ENCODE measurements around the gene EFCAB6. TPM values are rescaled to one million over a fixed set of nuclear protein-coding genes. Genes with fewer than 3 reads are reported as not detected.

The EFCAB6 gene
- total RNA-seq, 2 experiments from 2014 or later, result 0.27 to 0.29 TPM

DNA sequence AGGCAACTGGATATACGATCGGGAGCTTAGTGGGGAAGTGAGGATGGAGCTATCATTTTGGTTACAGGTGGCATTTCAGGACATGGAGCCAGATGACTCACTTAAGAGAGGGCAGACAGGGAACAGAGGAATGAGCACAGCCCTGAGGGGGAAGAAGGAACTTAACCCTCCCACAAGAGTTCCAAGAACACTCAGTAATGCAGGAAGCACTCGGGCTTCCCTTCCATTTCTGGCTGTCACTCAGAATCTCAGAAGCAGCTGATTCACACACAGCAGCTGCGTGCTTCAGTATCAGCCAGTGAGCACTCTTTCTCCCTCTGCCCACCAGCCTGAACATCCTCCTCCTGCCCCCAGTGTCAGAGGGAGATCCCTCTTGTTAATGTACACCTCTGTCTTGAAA, 34.8 kb downstream of the EFCAB6 start:
- Mint-ChIP-seq H3K4me3 (no peak overlapping the region), H3K27ac (no peak overlapping the region), H3K27me3 (peaks cover 4% of the 10 kb centered on the region), H3K36me3 (no peaks in the 10 kb centered on the region), H3K9me3 (no peaks in the 10 kb centered on the region), H3K4me1 (ENCODE audit: low read depth) (no peaks in the 10 kb centered on the region)
- CTCF ChIA-PET, result no interaction called here
- intact Hi-C loops (cut with micrococcal nuclease), result no loop called here
- POLR2A ChIA-PET, result no interaction called here
- no peak for DNase-seq

DNA sequence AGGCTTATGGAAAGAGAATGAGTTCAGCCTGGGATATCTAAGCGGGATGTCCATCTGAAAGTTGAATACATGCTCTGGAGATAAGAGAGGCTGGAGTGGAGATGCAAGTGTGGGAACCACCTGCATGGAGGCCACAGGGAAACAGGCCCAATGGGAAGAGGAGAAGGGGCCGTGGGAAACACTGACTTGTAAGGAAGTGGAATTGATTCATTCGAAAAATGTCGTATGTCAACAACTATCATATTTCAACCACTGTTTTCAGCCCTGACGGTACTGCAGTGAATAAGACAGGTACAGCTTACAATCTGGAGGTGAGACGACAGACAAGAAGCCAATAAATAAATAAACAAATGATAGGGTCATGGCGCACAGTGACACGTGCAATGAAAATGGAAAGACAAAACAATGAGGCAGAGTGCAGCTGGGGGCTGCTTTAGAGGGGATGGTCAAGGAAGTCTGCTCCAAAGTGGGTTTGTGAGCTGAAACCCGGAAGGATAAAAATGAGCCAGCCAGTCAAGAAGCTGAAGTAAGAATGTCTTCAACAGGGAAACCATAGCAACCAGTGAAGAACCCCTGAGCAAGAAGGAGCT, 35.9 kb downstream of the EFCAB6 start:
- POLR2A ChIA-PET, result no interaction called here
- Mint-ChIP-seq H3K36me3 (no peaks in the 10 kb centered on the region), H3K9me3 (no peaks in the 10 kb centered on the region), H3K27ac (no peak overlapping the region), H3K4me3 (no peak overlapping the region), H3K27me3 (peaks cover 4% of the 10 kb centered on the region), H3K4me1 (ENCODE audit: low read depth) (no peaks in the 10 kb centered on the region)
- CTCF ChIA-PET, result no interaction called here
- intact Hi-C loops (cut with micrococcal nuclease), result no loop called here
- DNase-seq, result no peak

DNA sequence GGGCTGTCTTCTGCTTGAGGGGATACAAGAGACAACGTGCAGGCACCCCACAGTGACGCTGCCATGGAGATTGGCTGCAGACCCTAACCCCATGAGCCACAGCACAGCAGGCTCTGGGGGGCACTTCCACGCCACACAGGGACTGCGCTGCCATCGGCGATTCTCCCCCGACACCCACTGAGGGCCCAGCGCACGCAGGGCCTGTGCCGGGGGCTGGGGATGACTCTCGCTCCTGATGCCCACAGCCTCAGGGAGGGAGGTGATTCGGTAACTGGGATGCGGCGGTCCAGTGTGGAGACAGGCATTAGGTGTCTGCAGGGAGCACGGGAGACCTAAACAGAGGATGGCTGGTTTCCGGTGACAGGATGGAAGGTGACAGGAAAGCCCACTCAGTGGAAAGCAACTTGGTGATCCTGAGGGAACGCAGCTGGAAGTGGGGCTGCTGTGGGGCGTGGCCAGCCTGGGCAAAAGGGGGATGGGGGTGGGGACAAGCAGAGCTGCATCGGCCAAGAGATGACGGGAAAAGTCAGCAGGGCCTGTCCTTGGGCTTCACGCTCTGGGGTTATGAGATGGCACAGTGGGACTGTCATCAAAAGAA, 37.7 kb downstream of the EFCAB6 start:
- no peaks in the 10 kb centered on the region for H3K4me1 Mint-ChIP-seq (ENCODE audit: low read depth)
- no peak for DNase-seq
- intact Hi-C loops (cut with micrococcal nuclease), result no loop called here
- peaks cover 4% of the 10 kb centered on the region for H3K27me3 Mint-ChIP-seq
- H3K4me3 Mint-ChIP-seq, result no peak overlapping the region
- ChIA-PET POLR2A (no interaction called here), CTCF (no interaction called here)
- no peaks in the 10 kb centered on the region for H3K36me3 Mint-ChIP-seq
- no peak overlapping the region for H3K27ac Mint-ChIP-seq
- no peaks in the 10 kb centered on the region for H3K9me3 Mint-ChIP-seq

DNA sequence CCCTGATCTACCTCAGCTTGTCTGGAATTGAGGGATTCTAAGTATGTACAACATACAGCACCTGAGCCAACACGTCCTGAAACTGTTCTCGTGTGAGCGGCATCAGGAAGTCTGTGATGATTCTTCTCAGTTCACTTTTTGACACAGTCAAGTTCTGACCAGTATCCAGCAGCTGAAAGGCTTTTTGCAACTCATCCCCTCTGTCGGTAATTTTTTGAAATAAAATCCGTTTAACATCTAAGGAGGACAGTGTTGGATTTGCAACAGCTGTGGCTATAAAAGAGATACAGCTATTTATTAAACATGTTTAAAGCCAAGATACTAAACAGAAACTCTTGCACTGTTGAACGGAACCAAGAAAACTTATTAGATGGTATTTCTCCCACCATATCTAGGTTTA, 39.3 kb downstream of the EFCAB6 start:
- ChIA-PET CTCF (no interaction called here), POLR2A (no interaction called here)
- no peak overlapping the region for H3K4me3 Mint-ChIP-seq

DNA sequence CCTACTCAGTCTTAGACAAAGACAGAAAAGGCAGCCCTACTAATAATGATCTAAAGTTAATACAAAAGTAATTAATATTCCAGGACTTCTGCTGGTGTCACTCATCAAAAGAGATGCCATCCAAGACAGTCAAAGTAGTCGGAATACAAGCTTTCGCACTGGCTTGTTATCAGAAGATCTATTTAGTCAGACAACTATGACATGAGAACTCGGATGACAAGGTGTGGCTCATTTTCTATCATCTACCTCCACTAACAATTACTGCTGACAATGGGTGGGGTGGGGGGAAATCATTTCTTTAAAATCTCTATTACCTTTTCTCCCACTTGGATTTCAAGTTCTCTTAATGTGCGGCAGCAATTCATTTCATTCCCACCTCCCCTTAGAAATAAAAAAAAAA, 56.7 kb downstream of the EFCAB6 start:
- Mint-ChIP-seq H3K27ac (no peak overlapping the region), H3K9me3 (no peaks in the 10 kb centered on the region), H3K4me3 (no peak overlapping the region), H3K36me3 (no peaks in the 10 kb centered on the region), H3K4me1 (ENCODE audit: low read depth) (no peaks in the 10 kb centered on the region), H3K27me3 (peaks cover 15% of the 10 kb centered on the region)
- ChIA-PET POLR2A (no interaction called here), CTCF (no interaction called here)
- intact Hi-C loops (cut with micrococcal nuclease), result no loop called here
- no peak for DNase-seq

More for the DNA sequence above, 39.3 kb downstream of the EFCAB6 start:
- Mint-ChIP-seq H3K4me1 (ENCODE audit: low read depth) (no peaks in the 10 kb centered on the region), H3K27ac (no peak overlapping the region), H3K36me3 (no peaks in the 10 kb centered on the region), H3K27me3 (peaks cover 4% of the 10 kb centered on the region), H3K9me3 (no peaks in the 10 kb centered on the region)
- intact Hi-C loops (cut with micrococcal nuclease), result no loop called here
- DNase-seq, result no peak

DNA sequence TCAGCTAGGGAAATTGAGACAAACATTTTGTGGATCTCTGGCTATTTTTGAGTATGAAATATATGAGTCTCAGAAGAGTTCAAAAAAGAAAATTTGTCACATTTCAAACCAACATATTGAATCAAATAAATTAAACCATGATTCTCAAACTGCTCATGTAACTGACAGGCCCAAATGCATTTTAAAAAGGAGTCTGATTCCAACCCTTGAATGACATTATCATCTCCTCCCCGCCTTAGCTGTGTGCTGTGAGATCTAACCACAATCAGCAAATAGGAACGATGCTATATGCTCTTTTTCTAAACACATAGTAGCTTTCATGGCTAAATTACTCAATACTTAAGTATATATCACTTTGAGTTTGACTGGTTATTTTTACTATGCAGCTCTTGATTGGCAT, 57.1 kb downstream of the EFCAB6 start:
- no peaks in the 10 kb centered on the region for H3K36me3 Mint-ChIP-seq
- DNase-seq, result no peak
- H3K27me3 Mint-ChIP-seq, result peaks cover 15% of the 10 kb centered on the region
- CTCF ChIA-PET, result no interaction called here
- no peak overlapping the region for H3K4me3 Mint-ChIP-seq
- no peaks in the 10 kb centered on the region for H3K4me1 Mint-ChIP-seq (ENCODE audit: low read depth)
- intact Hi-C loops (cut with micrococcal nuclease), result no loop called here
- POLR2A ChIA-PET, result no interaction called here
- no peak overlapping the region for H3K27ac Mint-ChIP-seq
- H3K9me3 Mint-ChIP-seq, result no peaks in the 10 kb centered on the region

DNA sequence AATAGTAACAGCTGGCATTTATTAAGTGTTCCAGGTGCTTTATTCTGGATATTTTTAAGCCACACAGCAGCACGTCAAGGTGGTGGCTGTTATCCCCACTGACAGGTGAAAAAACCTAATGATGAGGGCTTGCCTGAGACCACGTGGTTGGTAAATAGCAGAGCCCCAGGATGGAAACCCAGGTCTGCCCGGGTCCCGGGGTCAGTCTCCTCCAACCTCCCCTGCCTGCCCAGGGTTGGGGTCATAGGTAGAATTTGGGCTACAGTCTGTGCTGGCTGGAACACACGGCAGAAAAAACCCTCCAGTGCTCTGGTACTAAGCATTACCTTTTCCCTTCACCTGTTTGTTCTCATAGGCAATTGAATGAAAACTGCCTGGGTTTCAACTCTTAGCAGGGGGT, 57.9 kb downstream of the EFCAB6 start:
- intact Hi-C loops (cut with micrococcal nuclease), result no loop called here
- no peaks in the 10 kb centered on the region for H3K9me3 Mint-ChIP-seq
- CTCF ChIA-PET, result no interaction called here
- no peak for DNase-seq
- no peaks in the 10 kb centered on the region for H3K36me3 Mint-ChIP-seq
- H3K4me1 Mint-ChIP-seq (ENCODE audit: low read depth), result no peaks in the 10 kb centered on the region
- no peak overlapping the region for H3K4me3 Mint-ChIP-seq
- no peak overlapping the region for H3K27ac Mint-ChIP-seq
- H3K27me3 Mint-ChIP-seq, result peaks cover 19% of the 10 kb centered on the region
- POLR2A ChIA-PET, result no interaction called here

DNA sequence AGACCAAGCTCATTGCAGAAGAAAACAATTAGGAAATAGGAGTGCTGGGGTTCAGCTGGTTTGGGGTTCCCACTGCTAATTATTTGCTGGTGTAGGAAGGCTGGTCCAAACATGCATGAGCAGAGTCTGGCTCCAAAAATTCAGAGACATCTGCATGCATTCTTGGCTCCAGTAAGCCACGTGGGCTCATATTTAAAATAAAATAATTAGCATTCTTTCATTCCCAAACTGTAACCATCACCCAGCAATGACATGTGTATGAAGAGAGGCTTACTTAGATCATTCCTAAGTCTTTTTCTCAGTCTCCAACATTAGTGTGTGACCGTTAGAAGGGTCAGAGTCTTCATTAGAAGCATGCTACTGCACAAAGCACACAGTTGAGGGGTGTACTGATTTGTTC, 58.4 kb downstream of the EFCAB6 start:
- Mint-ChIP-seq H3K27ac (no peak overlapping the region), H3K4me1 (ENCODE audit: low read depth) (no peaks in the 10 kb centered on the region), H3K36me3 (no peaks in the 10 kb centered on the region), H3K9me3 (no peaks in the 10 kb centered on the region), H3K27me3 (peaks cover 22% of the 10 kb centered on the region), H3K4me3 (no peak overlapping the region)
- intact Hi-C loops (cut with micrococcal nuclease), result no loop called here
- no peak for DNase-seq
- POLR2A ChIA-PET, result no interaction called here
- CTCF ChIA-PET, result no interaction called here

DNA sequence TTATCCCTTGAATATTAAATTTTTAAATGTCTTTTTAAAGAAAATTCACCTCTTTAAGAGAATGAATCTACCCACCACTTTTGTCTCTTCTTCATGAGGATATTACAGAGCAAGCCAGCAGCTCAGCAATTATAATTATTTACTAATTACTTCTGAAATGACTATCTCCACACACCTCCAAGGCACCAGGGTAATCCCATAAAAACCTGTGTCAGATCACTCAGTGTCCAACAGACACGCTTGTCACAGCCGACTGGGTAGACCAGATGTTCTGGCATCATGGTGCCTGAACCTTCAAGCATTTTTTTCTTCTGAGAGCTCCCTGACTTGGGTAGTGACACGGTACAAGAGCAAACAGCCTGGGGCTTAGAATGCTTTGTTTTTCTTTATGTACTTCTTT, 61.4 kb downstream of the EFCAB6 start:
- intact Hi-C loops (cut with micrococcal nuclease), result no loop called here
- Mint-ChIP-seq H3K27me3 (peaks cover 29% of the 10 kb centered on the region), H3K36me3 (no peaks in the 10 kb centered on the region), H3K27ac (no peak overlapping the region), H3K4me1 (ENCODE audit: low read depth) (no peaks in the 10 kb centered on the region), H3K9me3 (no peaks in the 10 kb centered on the region), H3K4me3 (no peak overlapping the region)
- POLR2A ChIA-PET, result no interaction called here
- DNase-seq, result no peak
- CTCF ChIA-PET, result no interaction called here

DNA sequence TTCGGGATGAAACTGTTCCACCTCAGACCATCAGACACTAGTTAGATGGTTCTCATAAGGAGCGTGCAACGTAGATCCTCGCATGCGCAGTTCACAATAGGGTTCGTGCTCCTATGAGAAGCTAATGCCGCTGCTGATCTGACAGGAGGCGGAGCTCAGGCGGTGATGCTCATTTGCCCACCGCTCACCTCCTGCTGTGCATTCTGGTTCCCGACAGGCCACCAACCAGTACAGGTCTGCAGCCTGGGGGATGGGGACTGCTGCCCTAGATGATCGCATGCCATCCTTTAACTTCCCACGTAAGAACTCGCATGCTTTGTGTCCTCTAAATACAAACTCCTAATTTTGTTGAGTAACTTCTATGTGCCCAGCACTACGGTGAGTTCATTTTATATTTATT, 62.6 kb downstream of the EFCAB6 start:
- no peaks in the 10 kb centered on the region for H3K9me3 Mint-ChIP-seq
- H3K27ac Mint-ChIP-seq, result no peak overlapping the region
- intact Hi-C loops (cut with micrococcal nuclease), result no loop called here
- H3K4me3 Mint-ChIP-seq, result no peak overlapping the region
- POLR2A ChIA-PET, result no interaction called here
- DNase-seq, result no peak
- CTCF ChIA-PET, result no interaction called here
- no peaks in the 10 kb centered on the region for H3K4me1 Mint-ChIP-seq (ENCODE audit: low read depth)
- H3K36me3 Mint-ChIP-seq, result no peaks in the 10 kb centered on the region
- H3K27me3 Mint-ChIP-seq, result peaks cover 30% of the 10 kb centered on the region

DNA sequence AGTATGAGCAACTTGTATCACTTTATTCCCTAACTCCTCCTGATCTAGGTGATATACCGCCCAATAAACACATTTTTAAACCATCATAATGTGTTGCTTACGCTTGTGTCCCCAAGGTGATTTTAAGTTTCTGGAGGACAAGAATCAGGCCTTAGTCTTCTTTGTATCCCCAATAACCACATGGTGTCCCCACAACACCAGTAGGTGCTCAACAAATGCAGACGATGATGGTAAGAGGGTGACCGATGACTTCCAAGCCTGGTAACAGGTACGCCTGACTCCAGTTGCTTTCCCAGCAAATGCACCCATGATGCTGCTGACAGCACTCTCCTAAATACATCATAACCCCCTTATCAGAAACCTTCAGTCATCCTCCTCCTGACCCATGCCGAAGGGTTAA, 64.2 kb downstream of the EFCAB6 start:
- ChIA-PET CTCF (no interaction called here), POLR2A (no interaction called here)
- Mint-ChIP-seq H3K9me3 (no peaks in the 10 kb centered on the region), H3K27ac (no peak overlapping the region), H3K4me3 (no peak overlapping the region), H3K27me3 (peaks cover 31% of the 10 kb centered on the region), H3K4me1 (ENCODE audit: low read depth) (no peaks in the 10 kb centered on the region), H3K36me3 (no peaks in the 10 kb centered on the region)
- intact Hi-C loops (cut with micrococcal nuclease), result no loop called here
- DNase-seq, result no peak

DNA sequence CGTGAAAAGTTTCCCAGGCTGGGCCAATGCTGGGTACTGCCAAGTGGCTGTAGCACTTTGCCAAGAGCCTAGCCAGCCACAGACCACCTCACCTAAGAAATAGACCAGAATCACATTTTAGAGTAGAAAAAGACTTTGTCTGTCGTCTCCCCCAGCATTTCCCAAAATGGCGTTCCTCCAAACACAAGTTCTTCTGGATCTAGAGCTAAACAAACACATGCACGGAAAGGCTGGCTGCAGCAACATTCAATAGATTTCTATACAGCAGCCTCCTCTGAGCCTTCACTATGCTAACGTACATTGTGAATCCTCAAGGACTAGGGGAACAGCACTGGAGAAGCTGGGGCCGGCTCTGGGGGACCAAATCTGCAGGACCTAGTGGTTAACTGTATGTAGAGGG, 65.0 kb downstream of the EFCAB6 start:
- intact Hi-C loops (cut with micrococcal nuclease), result no loop called here
- Mint-ChIP-seq H3K4me1 (ENCODE audit: low read depth) (no peaks in the 10 kb centered on the region), H3K9me3 (no peaks in the 10 kb centered on the region), H3K27ac (no peak overlapping the region), H3K4me3 (no peak overlapping the region), H3K36me3 (no peaks in the 10 kb centered on the region), H3K27me3 (peaks cover 31% of the 10 kb centered on the region)
- ChIA-PET POLR2A (no interaction called here), CTCF (no interaction called here)
- no peak for DNase-seq

DNA sequence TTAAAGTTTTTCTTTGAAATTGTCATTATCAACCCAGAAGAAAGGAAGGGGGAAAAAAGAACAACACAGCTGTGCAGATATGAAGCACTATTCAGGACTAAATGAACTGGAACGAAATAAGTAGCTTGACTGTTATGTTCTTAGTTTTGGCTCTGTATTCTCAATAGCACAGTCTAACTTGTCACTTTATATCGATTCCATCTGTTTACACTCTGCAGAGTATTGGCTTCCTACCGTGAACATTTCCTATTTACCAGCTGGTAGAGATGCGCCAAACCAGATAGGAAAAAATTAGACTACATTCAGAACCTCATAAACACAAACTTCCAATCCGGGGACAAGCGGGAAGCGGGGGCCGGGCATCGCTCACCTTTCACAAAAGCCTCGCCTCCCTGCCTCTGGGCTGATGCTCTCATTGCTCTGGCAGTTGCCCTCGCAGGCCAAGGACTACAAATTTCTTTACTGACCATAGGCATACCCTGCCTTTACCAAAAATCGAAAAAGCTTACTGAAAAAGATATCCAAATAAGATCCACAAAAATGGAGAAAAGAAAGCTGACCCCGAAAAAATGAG, 66.2 kb downstream of the EFCAB6 start:
- intact Hi-C loops (cut with micrococcal nuclease), result no loop called here
- Mint-ChIP-seq H3K9me3 (no peaks in the 10 kb centered on the region), H3K36me3 (no peaks in the 10 kb centered on the region), H3K27ac (no peak overlapping the region), H3K4me1 (ENCODE audit: low read depth) (no peaks in the 10 kb centered on the region), H3K4me3 (no peak overlapping the region), H3K27me3 (peaks cover 25% of the 10 kb centered on the region)
- DNase-seq, result no peak
- CTCF ChIA-PET, result no interaction called here
- POLR2A ChIA-PET, result no interaction called here
